ENCODE measurements around the gene DCTN1. TPM values are rescaled to one million over a fixed set of nuclear protein-coding genes. Genes with fewer than 3 reads are reported as not detected.

The DCTN1 gene
- total RNA-seq, 6 experiments from 2014 or later: 222 to 286 (median 236) TPM

GRCh38 chr2:74420006-74420405, 39.9 kb upstream of the DCTN1 start:
- peak overlapping the region; percentile 13 for H3K27ac Mint-ChIP-seq
- H3K4me1 Mint-ChIP-seq (ENCODE audit: low read depth): peaks cover 33% of the 10 kb centered on the region
- H3K27me3 Mint-ChIP-seq (ENCODE audit: insufficient read depth): no peaks in the 10 kb centered on the region; the same call in 1 of the 2 replicates
- TF ChIP-seq, protein P1, sequence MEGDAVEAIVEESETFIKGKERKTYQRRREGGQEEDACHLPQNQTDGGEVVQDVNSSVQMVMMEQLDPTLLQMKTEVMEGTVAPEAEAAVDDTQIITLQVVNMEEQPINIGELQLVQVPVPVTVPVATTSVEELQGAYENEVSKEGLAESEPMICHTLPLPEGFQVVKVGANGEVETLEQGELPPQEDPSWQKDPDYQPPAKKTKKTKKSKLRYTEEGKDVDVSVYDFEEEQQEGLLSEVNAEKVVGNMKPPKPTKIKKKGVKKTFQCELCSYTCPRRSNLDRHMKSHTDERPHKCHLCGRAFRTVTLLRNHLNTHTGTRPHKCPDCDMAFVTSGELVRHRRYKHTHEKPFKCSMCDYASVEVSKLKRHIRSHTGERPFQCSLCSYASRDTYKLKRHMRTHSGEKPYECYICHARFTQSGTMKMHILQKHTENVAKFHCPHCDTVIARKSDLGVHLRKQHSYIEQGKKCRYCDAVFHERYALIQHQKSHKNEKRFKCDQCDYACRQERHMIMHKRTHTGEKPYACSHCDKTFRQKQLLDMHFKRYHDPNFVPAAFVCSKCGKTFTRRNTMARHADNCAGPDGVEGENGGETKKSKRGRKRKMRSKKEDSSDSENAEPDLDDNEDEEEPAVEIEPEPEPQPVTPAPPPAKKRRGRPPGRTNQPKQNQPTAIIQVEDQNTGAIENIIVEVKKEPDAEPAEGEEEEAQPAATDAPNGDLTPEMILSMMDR (IDR thresholded peaks at IDR 0.05): no peak
- peaks cover 7% of the 10 kb centered on the region; the same call in 1 of the 2 replicates for H3K36me3 Mint-ChIP-seq (ENCODE audit: low read depth)
- no peak for DNase-seq
- H3K9me3 Mint-ChIP-seq: no peaks in the 10 kb centered on the region
- peak overlapping the region; percentile 11; the same call in 1 of the 2 replicates for H3K4me3 Mint-ChIP-seq

GRCh38 chr2:74419345-74419744, 39.2 kb upstream of the DCTN1 start:
- Mint-ChIP-seq H3K4me3 (no peak overlapping the region), H3K9me3 (no peaks in the 10 kb centered on the region), H3K27ac (no peak overlapping the region), H3K27me3 (ENCODE audit: insufficient read depth) (no peaks in the 10 kb centered on the region; the same call in 1 of the 2 replicates), H3K36me3 (ENCODE audit: low read depth) (0 out of 2 replicates have a peak, but pooled peaks cover under 1% of the 10 kb centered on the region), H3K4me1 (ENCODE audit: low read depth) (peaks cover 26% of the 10 kb centered on the region)
- TF ChIP-seq, protein P1 (IDR thresholded peaks at IDR 0.05): no peak
- DNase-seq: no peak

GRCh38 chr2:74418312-74418711, 38.2 kb upstream of the DCTN1 start:
- Mint-ChIP-seq H3K4me1 (ENCODE audit: low read depth) (peaks cover 21% of the 10 kb centered on the region), H3K4me3 (no peak overlapping the region), H3K27ac (no peak overlapping the region), H3K9me3 (no peaks in the 10 kb centered on the region), H3K27me3 (ENCODE audit: insufficient read depth) (no peaks in the 10 kb centered on the region; the same call in 1 of the 2 replicates), H3K36me3 (ENCODE audit: low read depth) (no peaks in the 10 kb centered on the region)
- DNase-seq: no peak
- TF ChIP-seq, protein P1 (IDR thresholded peaks at IDR 0.05): no peak

DNA sequence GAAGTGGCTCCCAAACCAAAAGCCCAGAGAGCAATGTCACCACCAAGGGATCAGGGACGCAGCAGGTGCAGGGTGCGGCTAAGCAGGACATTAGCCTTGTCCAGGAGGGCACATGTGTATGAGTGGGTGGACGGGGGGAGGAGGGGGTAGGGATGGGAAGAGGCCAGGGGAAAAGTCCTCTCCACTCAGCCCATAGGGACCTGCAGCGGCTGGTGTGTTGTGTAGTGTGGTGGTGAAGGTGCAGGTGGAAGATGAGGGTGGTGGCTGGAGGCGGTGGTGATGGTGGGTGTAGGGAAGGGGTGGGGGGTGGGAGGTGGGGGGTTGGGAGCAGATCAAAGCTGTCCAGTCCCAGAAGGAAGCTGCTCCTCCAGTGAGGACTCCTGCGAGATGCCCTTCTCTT, 37.7 kb upstream of the DCTN1 start:
- no peak overlapping the region for H3K27ac Mint-ChIP-seq

GRCh38 chr2:74417197-74417596, 37.1 kb upstream of the DCTN1 start:
- Mint-ChIP-seq H3K4me3 (no peak overlapping the region), H3K27ac (no peak overlapping the region), H3K27me3 (ENCODE audit: insufficient read depth) (no peaks in the 10 kb centered on the region; the same call in 1 of the 2 replicates), H3K36me3 (ENCODE audit: low read depth) (no peaks in the 10 kb centered on the region), H3K4me1 (ENCODE audit: low read depth) (peaks cover 10% of the 10 kb centered on the region), H3K9me3 (no peaks in the 10 kb centered on the region)
- DNase-seq: no peak
- TF ChIP-seq, protein P1 (IDR thresholded peaks at IDR 0.05): no peak

More for the DNA sequence above, 37.7 kb upstream of the DCTN1 start:
- DNase-seq: no peak
- H3K9me3 Mint-ChIP-seq: no peaks in the 10 kb centered on the region
- no peaks in the 10 kb centered on the region for H3K36me3 Mint-ChIP-seq (ENCODE audit: low read depth)
- H3K4me3 Mint-ChIP-seq: no peak overlapping the region
- TF ChIP-seq, protein P1 (IDR thresholded peaks at IDR 0.05): no peak
- peaks cover 16% of the 10 kb centered on the region for H3K4me1 Mint-ChIP-seq (ENCODE audit: low read depth)
- H3K27me3 Mint-ChIP-seq (ENCODE audit: insufficient read depth): no peaks in the 10 kb centered on the region; the same call in 1 of the 2 replicates

All from HFFc6 (cell line).